GM12891 (cell line): ENCODE measurements around the gene RPS26.
A peak's percentile ranks its signal among the peaks of the same experiment; 100 is the strongest.
"Not testable (repeated sequence)": the region's sequence is repeated elsewhere in the genome, so short reads cannot be mapped to it uniquely, and the experiment has no call there.

Experiments used
- DNase-seq: peaks from one replicate; pipeline ENCODE4 v3.0.0; 2011; ENCODE audit warnings: low spot score; ENCODE audit not compliant: insufficient read length
- FAIRE-seq: peaks from 2 replicates; lab custom pipeline; 2011; peaks lifted over from hg19 to GRCh38; lab: Jason Lieb, UNC
- PAX5 ChIP-seq: IDR thresholded peaks from 2 replicates; pipeline ENCODE4 v1.6.1; 2011; ENCODE audit warnings: low read length, moderate library complexity, mild to moderate bottlenecking; ENCODE audit not compliant: insufficient read depth, severe bottlenecking
- POLR2A ChIP-seq: IDR thresholded peaks from 2 replicates; pipeline ENCODE4 v1.6.1; 2011; ENCODE audit warnings: low read depth, low read length, control low read depth
- POLR2AphosphoS5 ChIP-seq: IDR thresholded peaks from 2 replicates; pipeline ENCODE4 v1.6.1; 2011; ENCODE audit warnings: low read depth, low read length, control low read depth
- POU2F2 ChIP-seq: IDR thresholded peaks from 2 replicates; pipeline ENCODE4 v1.6.1; 2011; ENCODE audit warnings: low read depth, mild to moderate bottlenecking, control low read depth, low read length, moderate library complexity
- SPI1 ChIP-seq: IDR thresholded peaks from 2 replicates; pipeline ENCODE4 v1.6.1; 2011; ENCODE audit warnings: low read depth, low read length, control low read depth
- TAF1 ChIP-seq: IDR thresholded peaks from 2 replicates; pipeline ENCODE4 v1.6.1; 2011; ENCODE audit warnings: low read depth, low read length, control low read depth

Gene RPS26

GRCh38 chr12:56040963-56041551 lies 661 bp upstream of the RPS26 start:
- DNase-seq (no peak), FAIRE-seq (peak; percentile 55)
- no peak for TF ChIP-seq TAF1
- no peak for TF ChIP-seq POLR2AphosphoS5
- no peak for TF ChIP-seq PAX5
- TF ChIP-seq POLR2A = no peak
- no peak for TF ChIP-seq SPI1
- TF ChIP-seq POU2F2 = no peak

- FAIRE-seq = not testable (repeated sequence)
These were observed 704 bp downstream of the RPS26 start for GRCh38 chr12:56042430-56042813.

GRCh38 chr12:56042843-56043242 lies 1.1 kb downstream of the RPS26 start:
- no peak for FAIRE-seq
- TF ChIP-seq PAX5 (no peak), POLR2A (no peak), TAF1 (no peak), POU2F2 (no peak), SPI1 (no peak), POLR2AphosphoS5 (no peak)

More at GRCh38 chr12:56042430-56042813, 704 bp downstream of the RPS26 start:
- not testable (repeated sequence) for DNase-seq

GRCh38 chr12:56046027-56046780 lies 4.5 kb downstream of the RPS26 start:
- TF ChIP-seq POLR2A (peak; percentile 61; the same call in 1 of the 2 replicates), SPI1 (no peak), POLR2AphosphoS5 (peak; percentile 20; the same call in 1 of the 2 replicates), TAF1 (no peak), PAX5 (no peak), POU2F2 (no peak; the same call in 1 of the 2 replicates)
- FAIRE-seq = no peak
- DNase-seq = no peak

More at GRCh38 chr12:56042843-56043242, 1.1 kb downstream of the RPS26 start:
- DNase-seq = no peak

GRCh38 chr12:56053407-56053893 lies 11.7 kb downstream of the RPS26 start:
- FAIRE-seq = no peak
- TF ChIP-seq PAX5 (no peak), POLR2A (no peak), TAF1 (no peak), SPI1 (no peak), POLR2AphosphoS5 (no peak), POU2F2 (no peak)
- no peak for DNase-seq

- FAIRE-seq = not testable (repeated sequence)
These were observed 18.2 kb downstream of the RPS26 start for GRCh38 chr12:56059964-56060363.

GRCh38 chr12:56061982-56062381 lies 20.3 kb downstream of the RPS26 start:
- DNase-seq (no peak), FAIRE-seq (no peak)
- no peak for TF ChIP-seq POLR2AphosphoS5
- TF ChIP-seq TAF1 = no peak
- TF ChIP-seq SPI1 = no peak
- no peak for TF ChIP-seq PAX5
- no peak for TF ChIP-seq POLR2A
- TF ChIP-seq POU2F2 = no peak

More at GRCh38 chr12:56059964-56060363, 18.2 kb downstream of the RPS26 start:
- not testable (repeated sequence) for DNase-seq

- no peak for TF ChIP-seq POLR2AphosphoS5
- no peak for TF ChIP-seq PAX5
- no peak for FAIRE-seq
- no peak for DNase-seq
These were observed 21.3 kb downstream of the RPS26 start for GRCh38 chr12:56062996-56063395.

- no peak for DNase-seq
- FAIRE-seq = no peak
- TF ChIP-seq POLR2A (no peak), SPI1 (no peak), POU2F2 (no peak), PAX5 (no peak), TAF1 (no peak), POLR2AphosphoS5 (no peak)
These were observed 29.9 kb downstream of the RPS26 start for GRCh38 chr12:56071648-56072047.

- FAIRE-seq = no peak
- no peak for TF ChIP-seq PAX5
- DNase-seq = no peak
These were observed 32.7 kb downstream of the RPS26 start for GRCh38 chr12:56074396-56074795.

GRCh38 chr12:56077966-56078365 lies 36.2 kb downstream of the RPS26 start:
- not testable (repeated sequence) for DNase-seq, FAIRE-seq
